ENCODE data around the gene RAD23B.

RAD23B gene

DNA sequence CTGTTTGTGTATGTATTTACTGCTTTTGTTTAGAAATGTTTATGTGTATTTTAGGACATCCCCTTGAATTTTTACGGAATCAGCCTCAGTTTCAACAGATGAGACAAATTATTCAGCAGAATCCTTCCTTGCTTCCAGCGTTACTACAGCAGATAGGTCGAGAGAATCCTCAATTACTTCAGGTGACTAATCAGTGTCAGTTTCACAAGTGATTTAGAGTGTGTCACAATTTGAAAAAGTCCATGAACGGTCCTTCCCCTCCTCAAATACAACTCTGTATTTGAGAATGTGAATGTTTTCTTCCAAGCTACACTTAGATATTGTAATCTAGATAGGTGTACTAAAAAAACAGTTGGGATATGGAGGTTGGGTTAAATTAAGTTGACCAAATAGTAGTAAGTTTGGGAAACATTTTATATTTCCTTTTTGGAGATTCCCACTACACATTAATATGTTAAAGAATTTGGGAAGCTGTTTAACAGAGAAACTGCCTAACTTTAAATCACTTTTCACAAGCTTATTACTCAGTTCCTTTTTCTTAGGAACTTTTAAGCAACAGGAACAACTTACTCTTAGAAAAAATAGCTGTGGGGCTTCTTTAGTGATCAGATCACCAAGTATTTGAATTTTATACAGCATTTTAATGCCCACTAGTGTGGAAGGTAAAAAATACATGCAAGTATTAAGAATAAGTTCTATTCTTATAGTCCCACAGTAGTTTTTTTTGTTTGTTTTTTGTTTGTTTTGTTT, 40.9 kb downstream of the RAD23B start:
- peak; percentile 88 for FAIRE-seq
- no peak for TF ChIP-seq POLR2A (IDR thresholded peaks at IDR 0.05; ENCODE audit: low read depth, low read length)
- no peak for DNase-seq (ENCODE audit: insufficient read length, low spot score)

DNA sequence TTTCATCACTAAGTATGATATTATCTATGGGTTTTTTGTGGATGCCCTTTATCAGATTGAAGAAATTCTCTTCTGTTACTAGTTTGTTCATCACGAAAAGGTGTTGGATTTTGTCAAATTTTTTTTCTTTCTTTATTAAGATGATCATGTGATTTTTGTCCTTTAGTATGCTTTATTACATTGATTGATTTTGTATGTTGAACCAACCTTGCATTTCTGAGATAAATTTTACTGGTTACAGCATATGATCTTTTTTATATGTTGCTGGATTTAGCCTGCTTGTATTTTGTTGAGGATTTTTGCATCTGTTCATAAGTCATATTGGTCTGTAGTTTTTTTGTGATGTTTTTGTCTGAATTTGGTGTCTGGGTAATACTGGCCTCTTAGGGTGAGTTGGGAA, 42.8 kb downstream of the RAD23B start:
- no peak for TF ChIP-seq POLR2A (IDR thresholded peaks at IDR 0.05; ENCODE audit: low read depth, low read length)
- DNase-seq (ENCODE audit: insufficient read length, low spot score) (no peak), FAIRE-seq (peak; percentile 87)

DNA sequence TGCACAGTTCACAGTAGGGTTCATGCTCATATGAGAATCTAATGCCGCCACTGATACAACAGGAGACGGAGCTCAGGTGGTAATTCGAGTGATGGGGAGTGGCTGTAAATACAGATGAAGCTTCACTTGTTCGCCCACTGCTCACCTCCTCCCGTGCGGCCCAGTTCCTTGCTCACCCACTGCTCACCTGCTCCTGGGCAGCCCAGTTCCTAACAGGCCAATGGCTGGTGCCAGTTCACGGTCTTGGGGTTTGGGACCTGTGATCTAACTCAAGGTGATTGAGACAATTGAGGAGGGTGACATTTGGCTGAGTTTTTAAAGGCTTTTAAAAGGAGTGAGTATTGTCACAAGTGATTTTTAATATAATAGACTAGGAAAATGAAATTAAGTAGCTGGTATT, 45.4 kb downstream of the RAD23B start:
- DNase-seq (ENCODE audit: insufficient read length, low spot score) (no peak), FAIRE-seq (no peak)
- no peak for TF ChIP-seq POLR2A (IDR thresholded peaks at IDR 0.05; ENCODE audit: low read depth, low read length)

DNA sequence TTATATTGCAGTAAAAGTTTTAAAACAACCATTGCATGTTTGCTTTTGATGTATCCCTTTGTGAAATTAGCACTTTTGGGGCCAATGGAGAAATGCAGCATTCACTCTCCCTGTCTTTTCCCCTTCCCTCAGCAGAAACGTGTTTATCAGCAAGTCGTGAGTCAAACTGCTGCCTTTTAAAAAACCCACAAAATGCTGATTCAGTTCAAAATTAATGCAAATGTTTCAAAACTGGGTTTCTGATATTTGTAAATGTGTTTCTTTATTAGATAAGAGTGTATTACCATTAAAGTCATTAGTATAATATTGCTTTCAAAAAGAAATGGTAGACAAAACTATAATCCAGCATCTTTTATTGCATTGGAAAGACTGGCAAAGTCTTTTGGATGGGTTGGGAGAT, 47.3 kb downstream of the RAD23B start:
- DNase-seq (ENCODE audit: insufficient read length, low spot score) (no peak), FAIRE-seq (peak; percentile 62)
- no peak for TF ChIP-seq POLR2A (IDR thresholded peaks at IDR 0.05; ENCODE audit: low read depth, low read length)

DNA sequence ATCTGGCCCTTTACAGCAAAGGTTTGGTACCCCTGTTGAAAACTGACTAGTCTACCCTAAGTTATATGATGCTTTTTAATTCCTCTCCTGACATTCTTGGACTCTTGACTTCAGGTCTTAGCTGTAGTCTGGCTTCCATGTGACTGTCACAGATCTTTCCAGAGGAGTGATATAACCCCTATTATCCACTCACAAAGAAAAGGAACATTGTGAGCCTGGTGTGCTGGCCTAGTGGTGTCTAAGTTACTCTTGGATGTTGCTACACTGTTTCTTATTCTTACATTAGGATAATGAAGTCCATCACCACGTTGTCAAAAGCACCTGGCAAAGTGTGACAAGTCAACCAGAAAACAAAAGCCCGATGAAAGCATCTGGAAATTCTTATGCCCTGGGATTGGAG, 49.8 kb downstream of the RAD23B start:
- no peak for TF ChIP-seq POLR2A (IDR thresholded peaks at IDR 0.05; ENCODE audit: low read depth, low read length)
- no peak for DNase-seq (ENCODE audit: insufficient read length, low spot score)
- FAIRE-seq, result no peak

DNA sequence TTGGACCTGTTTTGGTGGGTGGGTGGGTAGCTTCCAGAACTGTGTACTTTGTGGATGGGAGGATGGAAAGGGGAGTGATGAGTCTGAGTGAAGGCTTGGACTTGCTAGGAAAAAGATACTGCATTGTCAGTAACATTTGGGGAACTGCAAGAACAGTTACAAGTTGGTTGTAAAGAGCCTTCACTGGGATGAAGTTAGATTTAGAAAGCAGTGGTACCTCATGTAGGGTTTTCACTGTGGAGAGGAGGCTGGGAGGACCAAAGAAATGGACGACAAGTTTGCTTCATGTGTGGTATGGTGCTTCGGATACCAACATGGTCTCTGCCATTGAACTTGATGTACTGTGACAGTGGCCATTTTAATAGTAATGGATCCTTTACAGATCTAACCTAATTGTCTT, 50.3 kb downstream of the RAD23B start:
- FAIRE-seq (peak; percentile 30), DNase-seq (ENCODE audit: insufficient read length, low spot score) (no peak)
- no peak for TF ChIP-seq POLR2A (IDR thresholded peaks at IDR 0.05; ENCODE audit: low read depth, low read length)

DNA sequence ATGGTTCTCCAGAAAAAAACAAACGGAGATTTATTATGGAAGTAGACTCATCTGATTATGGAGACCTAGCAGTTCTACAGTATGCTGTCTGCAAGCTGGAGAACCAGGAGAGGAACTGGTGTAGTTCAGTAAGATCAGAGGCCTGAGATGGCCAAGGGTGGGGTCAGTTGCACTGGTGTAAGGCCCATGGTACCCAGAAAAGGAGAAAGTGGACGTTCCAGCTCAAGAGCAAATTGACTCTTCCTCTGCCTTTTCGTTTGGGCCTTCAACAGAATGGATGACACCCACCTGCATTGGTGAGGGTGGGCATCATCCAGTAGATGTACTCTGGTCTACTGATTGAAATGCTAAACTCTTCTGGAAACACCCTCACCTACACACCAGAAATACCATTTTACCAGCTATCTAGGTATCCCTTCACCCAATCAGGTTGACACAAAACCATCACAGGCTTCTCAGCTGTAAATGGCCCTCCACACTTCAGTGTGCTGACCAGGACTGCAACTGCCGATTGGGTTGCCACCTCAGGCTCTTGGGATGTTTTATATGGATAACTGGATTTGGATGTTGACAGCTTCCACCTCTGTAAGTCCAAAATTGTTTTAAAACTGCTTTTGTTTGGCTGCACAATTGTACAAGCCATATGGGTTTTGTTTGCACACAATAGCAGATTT, 51.2 kb downstream of the RAD23B start:
- DNase-seq (ENCODE audit: insufficient read length, low spot score) (no peak), FAIRE-seq (no peak)
- TF ChIP-seq POLR2A (IDR thresholded peaks at IDR 0.05; ENCODE audit: low read depth, low read length), result no peak

DNA sequence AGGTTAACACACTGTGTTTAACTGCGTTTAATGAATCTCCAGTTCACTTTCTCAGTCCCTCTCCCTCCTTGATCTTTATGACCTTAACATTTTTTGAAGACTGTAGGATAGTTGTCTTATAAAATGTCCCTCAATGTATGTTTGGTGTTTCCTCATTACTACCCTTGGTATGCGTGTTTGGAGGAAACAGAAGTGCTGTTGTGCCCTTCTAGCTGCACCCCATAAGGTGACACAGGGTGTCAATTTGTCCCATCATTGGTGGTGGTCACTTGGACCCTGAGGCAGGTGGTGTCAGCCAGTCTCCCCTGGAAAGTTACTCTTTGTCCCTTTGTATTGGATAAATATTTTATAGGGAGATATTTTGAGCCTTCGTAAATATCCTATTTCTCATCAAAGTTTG, 52.3 kb downstream of the RAD23B start:
- FAIRE-seq, result no peak
- DNase-seq (ENCODE audit: insufficient read length, low spot score), result no peak
- TF ChIP-seq POLR2A (IDR thresholded peaks at IDR 0.05; ENCODE audit: low read depth, low read length), result no peak

DNA sequence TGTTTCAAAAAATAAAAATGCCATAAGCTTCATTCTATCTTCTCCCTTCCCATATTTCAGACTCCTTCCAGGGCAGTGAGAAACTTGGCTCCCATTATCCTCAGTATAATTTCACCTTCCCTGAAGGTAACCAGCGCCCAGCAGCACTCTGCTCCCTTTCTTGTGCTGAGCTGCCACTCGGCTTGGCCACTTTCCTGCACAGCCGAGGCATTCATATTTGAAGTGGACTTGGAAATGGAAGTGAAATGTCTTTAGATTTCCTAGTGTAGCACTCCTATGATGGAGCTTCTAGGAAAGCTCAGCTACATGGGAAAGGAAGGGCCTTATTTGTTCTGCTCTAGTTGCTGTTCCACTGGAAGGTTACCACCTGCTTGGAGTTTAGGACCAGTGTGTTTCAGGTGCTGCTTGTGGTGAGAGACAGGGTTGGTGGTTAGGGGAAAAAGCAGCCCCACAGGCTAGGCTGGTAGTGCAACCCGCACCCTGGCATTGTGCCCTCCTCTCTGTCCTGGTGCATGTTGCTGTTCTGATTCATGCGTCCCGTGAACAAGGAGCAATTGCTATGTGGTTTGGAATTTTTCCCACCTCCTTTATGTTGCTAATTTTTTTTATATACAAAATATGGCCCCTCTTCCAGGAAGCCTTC, 53.8 kb downstream of the RAD23B start:
- peak; percentile 70 for DNase-seq (ENCODE audit: insufficient read length, low spot score)
- TF ChIP-seq POLR2A (IDR thresholded peaks at IDR 0.05; ENCODE audit: low read depth, low read length), result no peak
- FAIRE-seq, result peak; percentile 36

DNA sequence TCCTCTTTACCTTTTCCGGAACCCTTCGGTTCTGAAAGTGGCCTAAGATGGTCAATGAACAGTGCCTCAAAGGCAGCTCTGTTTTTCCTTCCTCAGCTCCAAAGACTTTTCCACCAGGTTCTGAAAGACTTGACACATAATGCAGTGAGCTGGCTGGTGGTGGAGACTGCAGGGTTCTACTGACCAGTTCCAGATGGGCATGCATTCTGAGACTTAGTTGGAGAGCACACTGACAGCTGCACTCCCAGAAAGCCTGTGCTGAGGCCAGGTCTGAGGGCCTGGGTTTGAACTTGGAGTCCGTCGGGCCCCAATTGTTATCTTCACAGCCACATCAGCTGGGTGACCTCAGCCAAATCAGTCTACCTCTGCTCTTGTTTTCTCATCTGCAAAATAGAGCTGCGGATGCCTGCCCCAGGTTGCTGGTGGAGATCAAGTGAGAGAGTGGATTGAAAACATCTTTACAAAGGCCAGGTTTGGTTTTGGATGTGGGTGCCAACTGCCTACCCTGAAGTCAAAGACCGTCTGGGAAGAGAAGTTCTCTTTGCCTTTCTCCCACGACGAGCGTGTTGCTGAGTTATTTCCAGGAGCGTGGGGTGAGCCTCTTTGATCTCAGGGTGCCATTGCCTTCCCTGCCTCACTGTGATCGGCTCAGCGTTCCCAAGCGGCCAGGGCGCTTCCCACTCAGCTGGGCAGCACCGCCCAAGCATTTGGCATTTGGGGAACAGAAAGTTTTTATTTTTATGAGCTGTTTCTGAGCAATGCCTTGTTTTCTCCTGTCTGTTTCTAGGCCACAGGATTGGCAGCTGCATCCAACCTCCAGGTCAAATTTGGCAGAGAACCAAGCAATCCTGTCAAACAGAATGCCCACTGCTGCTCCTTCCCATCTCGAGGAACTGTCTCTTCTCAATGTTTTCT, 54.9 kb downstream of the RAD23B start:
- no peak for FAIRE-seq
- no peak for TF ChIP-seq POLR2A (IDR thresholded peaks at IDR 0.05; ENCODE audit: low read depth, low read length)
- DNase-seq (ENCODE audit: insufficient read length, low spot score), result no peak

DNA sequence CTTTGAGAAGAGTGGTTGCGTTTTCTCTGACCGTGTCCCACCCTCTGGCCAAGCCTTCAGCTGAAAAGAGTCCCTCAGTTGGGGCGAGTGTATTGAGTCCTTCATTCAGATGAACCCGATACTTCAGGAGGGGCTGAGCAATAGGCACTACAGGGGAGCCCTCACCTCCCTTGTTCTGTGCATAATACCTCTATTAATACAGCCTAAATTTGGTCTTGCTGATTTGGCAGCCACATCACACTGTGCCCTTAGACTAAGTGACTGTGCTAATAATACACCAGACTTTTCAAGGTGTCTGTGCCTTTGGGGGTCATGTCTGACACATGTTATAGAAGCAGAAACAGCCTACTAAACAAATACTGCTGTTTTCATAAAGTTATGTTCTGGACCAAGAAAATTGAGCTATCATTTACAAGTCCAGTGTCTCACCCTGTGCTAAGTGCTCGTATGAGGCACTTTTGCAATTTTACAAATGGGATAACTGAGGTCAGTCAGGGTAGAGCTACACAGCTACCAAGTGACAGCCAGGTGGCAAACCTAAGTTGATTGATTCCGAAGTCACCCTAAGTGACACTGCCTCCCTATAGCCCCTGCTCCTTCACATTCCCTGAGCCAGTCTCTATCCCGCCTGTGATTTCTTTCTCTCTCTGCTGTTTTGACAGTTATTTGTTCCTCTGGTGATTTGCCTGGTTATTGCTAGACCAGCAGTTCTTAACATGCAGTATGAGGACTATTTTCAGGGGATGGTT, 56.0 kb downstream of the RAD23B start:
- no peak for TF ChIP-seq POLR2A (IDR thresholded peaks at IDR 0.05; ENCODE audit: low read depth, low read length)
- FAIRE-seq (no peak), DNase-seq (ENCODE audit: insufficient read length, low spot score) (no peak)

DNA sequence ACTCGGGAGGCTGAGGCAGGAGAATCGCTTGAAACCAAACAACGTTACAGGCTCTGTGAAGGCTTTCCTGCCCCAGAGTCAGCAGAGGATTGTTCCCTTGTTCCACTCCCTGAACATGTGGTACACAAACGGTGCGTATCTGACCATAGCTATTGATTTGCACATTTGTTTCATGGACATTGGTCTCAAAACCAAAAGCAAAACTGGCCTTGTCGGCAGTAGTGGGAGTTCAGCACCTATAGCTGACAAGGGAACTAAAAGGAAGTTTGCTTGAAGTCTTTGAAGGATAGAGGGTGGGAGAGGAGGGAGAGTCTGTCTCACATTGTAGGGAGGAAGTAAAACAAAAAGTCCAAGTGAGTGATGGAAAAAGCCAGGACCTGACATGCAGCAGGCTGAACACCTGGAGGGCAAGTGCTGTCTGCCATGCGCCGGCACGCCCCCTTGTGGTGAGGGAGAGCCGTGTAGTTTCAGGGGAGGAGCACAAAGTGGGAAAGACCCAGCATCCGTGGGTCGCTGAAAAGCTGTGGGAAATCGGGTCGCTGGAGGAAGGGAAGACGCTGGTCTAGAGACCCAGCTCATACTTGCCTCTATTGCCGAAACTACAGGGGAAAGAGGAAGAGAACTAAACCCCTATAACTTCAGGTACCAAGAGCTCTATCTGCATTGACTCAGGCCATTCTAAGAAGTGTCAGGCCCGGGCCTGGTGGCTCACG, 58.0 kb downstream of the RAD23B start:
- TF ChIP-seq POLR2A (IDR thresholded peaks at IDR 0.05; ENCODE audit: low read depth, low read length), result no peak
- no peak for FAIRE-seq
- peak; percentile 82 for DNase-seq (ENCODE audit: insufficient read length, low spot score)
